HepG2 (cell line): ENCODE data around the gene INO80. TPM values are rescaled to one million over a fixed set of nuclear protein-coding genes. Genes with fewer than 3 reads are reported as not detected.

ENCODE experiments used
- AGO2 ChIP-seq: fragments of 200-400 bp; formaldehyde crosslinking; optimal IDR thresholded peaks from 2 replicates; pipeline ENCODE3; 2017; ENCODE audit warnings: mild to moderate bottlenecking, low read depth, low read length, moderate library complexity
- ARNTL ChIP-seq: sonication (generic); formaldehyde crosslinking; IDR thresholded peaks from 2 replicates; pipeline ENCODE4 v1.4.0; 2020; ENCODE audit warnings: mild to moderate bottlenecking, missing genetic modification reagents
- CCDC6 ChIP-seq: sonication (generic); formaldehyde crosslinking; IDR thresholded peaks from 2 replicates; pipeline ENCODE4 v1.8.1; 2022; ENCODE audit warnings: mild to moderate bottlenecking, missing genetic modification reagents, moderate library complexity
- HNRNPH1 ChIP-seq: fragments of 200-400 bp; formaldehyde crosslinking; optimal IDR thresholded peaks from 2 replicates; pipeline ENCODE3; 2017; ENCODE audit warnings: mild to moderate bottlenecking, low read depth, low read length
- KDM5A ChIP-seq: fragments of 200-600 bp; sonication (generic); IDR thresholded peaks from 2 replicates; pipeline ENCODE4 v1.7.0; 2018; ENCODE audit warnings: antibody characterized with exemption, mild to moderate bottlenecking, low read length, borderline replicate concordance
- MTA1 ChIP-seq: sonication (generic); formaldehyde crosslinking; IDR thresholded peaks from 2 replicates; pipeline ENCODE4 v1.4.0; 2020; ENCODE audit warnings: missing genetic modification reagents, mild to moderate bottlenecking, borderline replicate concordance
- MXD4 ChIP-seq: IDR thresholded peaks from 2 replicates; pipeline ENCODE4 v1.6.1; 2016; ENCODE audit warnings: mild to moderate bottlenecking, missing biosample characterization, missing genetic modification reagents
- NR2F1 ChIP-seq, 2 experiments: fragments of 450-650 bp in 1 of 2; formaldehyde crosslinking in 1 of 2; IDR thresholded peaks; 2 replicates each; pipeline versions ENCODE4 v1.5.0 to v1.6.1; 2016 to 2020; ENCODE audit warnings: mild to moderate bottlenecking in 1 of 2, missing compliant biosample characterization in 1 of 2, missing genetic modification reagents in 1 of 2, moderate library complexity in 1 of 2
- PBX3 ChIP-seq: sonication (generic); formaldehyde crosslinking; IDR thresholded peaks from 2 replicates; pipeline ENCODE4 v1.8.1; 2023; ENCODE audit warnings: missing genetic modification reagents, inconsistent platforms, borderline replicate concordance
- PHF8 ChIP-seq: sonication (generic); formaldehyde crosslinking; IDR thresholded peaks from 2 replicates; pipeline ENCODE4 v1.5.0; 2020; ENCODE audit warnings: missing genetic modification reagents
- PRDM15 ChIP-seq: sonication (generic); formaldehyde crosslinking; IDR thresholded peaks from 2 replicates; pipeline ENCODE4 v1.4.0; 2020; ENCODE audit warnings: missing genetic modification reagents
- SMAD3 ChIP-seq: sonication (generic); formaldehyde crosslinking; IDR thresholded peaks from 2 replicates; pipeline ENCODE4 v1.4.0; 2020; ENCODE audit warnings: missing genetic modification reagents
- SNAI1 ChIP-seq: sonication (generic); formaldehyde crosslinking; IDR thresholded peaks from 2 replicates; pipeline ENCODE4 v1.5.0; 2020; ENCODE audit warnings: mild to moderate bottlenecking, missing genetic modification reagents, borderline replicate concordance
- ZMAT5 ChIP-seq: sonication (generic); formaldehyde crosslinking; IDR thresholded peaks from 2 replicates; pipeline ENCODE4 v1.5.0; 2020; ENCODE audit warnings: mild to moderate bottlenecking, low read depth, missing genetic modification reagents, borderline replicate concordance
- ZNF33B ChIP-seq: sonication (generic); formaldehyde crosslinking; IDR thresholded peaks from 2 replicates; pipeline ENCODE4 v1.5.1; 2020; ENCODE audit warnings: mild to moderate bottlenecking, missing genetic modification reagents
- ZNF512 ChIP-seq: sonication (generic); formaldehyde crosslinking; IDR thresholded peaks from 2 replicates; pipeline ENCODE4 v1.4.0; 2020; ENCODE audit warnings: mild to moderate bottlenecking, missing genetic modification reagents
- ZNF556 ChIP-seq: sonication (generic); formaldehyde crosslinking; IDR thresholded peaks from 2 replicates; pipeline ENCODE4 v1.4.0; 2020; ENCODE audit warnings: mild to moderate bottlenecking, missing genetic modification reagents, borderline replicate concordance
- polyA plus RNA-seq, 8 experiments: library from polyadenylated mRNA; depleted of rRNA in 3 of 8; stranded (reverse) in 7 of 8; unstranded in 1 of 8; fragments of >200 nt; fragmentation: Illumina TruSeq in 4 of 8; extraction: Trizol in 4 of 8; gene quantifications; 2 replicates each; pipeline versions ENCODE4 v1.2.1 to v1.2.3, GENCODE V29; 2011 to 2016; ENCODE audit warnings: low read depth in 4 of 8, missing spikeins in 1 of 8, mixed read lengths in 1 of 8; ENCODE audit not compliant: insufficient read depth in 1 of 8
- total RNA-seq, 5 experiments: library from RNA; depleted of rRNA; stranded (reverse); fragments of >200 nt; fragmentation: Illumina TruSeq; extraction: Trizol; gene quantifications; 2 replicates each; pipeline ENCODE4 v1.2.3, GENCODE V29; 2016; ENCODE audit warnings: low read depth in 1 of 5
- TF ChIP-seq, protein P1 (sequence below): sonication (generic); formaldehyde crosslinking; IDR thresholded peaks from 2 replicates; pipeline ENCODE4 v1.4.0; 2020; ENCODE audit warnings: mild to moderate bottlenecking, low read depth, missing genetic modification reagents

The INO80 gene
- total and polyA plus RNA-seq, 2 of the 13 experiments (the other 11 are each of a cell fraction or from before 2014, with no cell fraction given) = 3.6 to 14.8 TPM

- no peak for TF ChIP-seq ZMAT5 (CRISPR knock-in tag)
- TF ChIP-seq ARNTL (CRISPR knock-in tag) = peak; percentile 88
- TF ChIP-seq SMAD3 (CRISPR knock-in tag) = 0 out of 2 replicates have a peak, but pooled peaks have one; percentile 9
- peak; percentile 47; the same call in 1 of the 2 replicates for TF ChIP-seq KDM5A
- TF ChIP-seq, protein P1, sequence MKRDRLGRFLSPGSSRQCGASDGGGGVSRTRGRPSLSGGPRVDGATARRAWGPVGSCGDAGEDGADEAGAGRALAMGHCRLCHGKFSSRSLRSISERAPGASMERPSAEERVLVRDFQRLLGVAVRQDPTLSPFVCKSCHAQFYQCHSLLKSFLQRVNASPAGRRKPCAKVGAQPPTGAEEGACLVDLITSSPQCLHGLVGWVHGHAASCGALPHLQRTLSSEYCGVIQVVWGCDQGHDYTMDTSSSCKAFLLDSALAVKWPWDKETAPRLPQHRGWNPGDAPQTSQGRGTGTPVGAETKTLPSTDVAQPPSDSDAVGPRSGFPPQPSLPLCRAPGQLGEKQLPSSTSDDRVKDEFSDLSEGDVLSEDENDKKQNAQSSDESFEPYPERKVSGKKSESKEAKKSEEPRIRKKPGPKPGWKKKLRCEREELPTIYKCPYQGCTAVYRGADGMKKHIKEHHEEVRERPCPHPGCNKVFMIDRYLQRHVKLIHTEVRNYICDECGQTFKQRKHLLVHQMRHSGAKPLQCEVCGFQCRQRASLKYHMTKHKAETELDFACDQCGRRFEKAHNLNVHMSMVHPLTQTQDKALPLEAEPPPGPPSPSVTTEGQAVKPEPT (CRISPR knock-in tag) = no peak
- peak; percentile 16; the same call in 1 of the 2 replicates for TF ChIP-seq SNAI1
- 0 out of 2 replicates have a peak, but pooled peaks have one; percentile 61 for TF ChIP-seq PHF8 (CRISPR knock-in tag)
- 0 out of 2 replicates have a peak, but pooled peaks have one; percentile 24 for TF ChIP-seq PRDM15
- TF ChIP-seq NR2F1 (CRISPR knock-in tag; IDR thresholded peaks at IDR 0.05) = peak; percentile 15 to 62; a peak in 2 of 4 replicates
- peak; percentile 56 for TF ChIP-seq MXD4 (CRISPR knock-in tag)
- no peak for TF ChIP-seq HNRNPH1
- TF ChIP-seq AGO2 = no peak
- TF ChIP-seq ZNF33B (CRISPR knock-in tag) = no peak
- TF ChIP-seq ZNF556 (CRISPR knock-in tag) = no peak
- 0 out of 2 replicates have a peak, but pooled peaks have one; percentile 16 for TF ChIP-seq CCDC6 (CRISPR knock-in tag)
- no peak for TF ChIP-seq PBX3 (CRISPR knock-in tag)
- TF ChIP-seq MTA1 (CRISPR knock-in tag) = no peak
- TF ChIP-seq ZNF512 = no peak
These were observed 396 bp downstream of the INO80 start (continued) for GRCh38 chr15:41115652-41116115.
